NCI-H2196 treated with DMSO at 0.1 percent for 48 hours (cell line): Measurements from ENCODE around the gene STK24.
"Not testable (repeated sequence)": the region's sequence is repeated elsewhere in the genome, so short reads cannot be mapped to it uniquely, and the experiment has no call there.

Experiments
- DNase-seq: peaks from one replicate; lab custom pipeline; 2025; ENCODE audit not compliant: unreplicated experiment; lab: John Stamatoyannopoulos, UW

STK24 gene

DNA sequence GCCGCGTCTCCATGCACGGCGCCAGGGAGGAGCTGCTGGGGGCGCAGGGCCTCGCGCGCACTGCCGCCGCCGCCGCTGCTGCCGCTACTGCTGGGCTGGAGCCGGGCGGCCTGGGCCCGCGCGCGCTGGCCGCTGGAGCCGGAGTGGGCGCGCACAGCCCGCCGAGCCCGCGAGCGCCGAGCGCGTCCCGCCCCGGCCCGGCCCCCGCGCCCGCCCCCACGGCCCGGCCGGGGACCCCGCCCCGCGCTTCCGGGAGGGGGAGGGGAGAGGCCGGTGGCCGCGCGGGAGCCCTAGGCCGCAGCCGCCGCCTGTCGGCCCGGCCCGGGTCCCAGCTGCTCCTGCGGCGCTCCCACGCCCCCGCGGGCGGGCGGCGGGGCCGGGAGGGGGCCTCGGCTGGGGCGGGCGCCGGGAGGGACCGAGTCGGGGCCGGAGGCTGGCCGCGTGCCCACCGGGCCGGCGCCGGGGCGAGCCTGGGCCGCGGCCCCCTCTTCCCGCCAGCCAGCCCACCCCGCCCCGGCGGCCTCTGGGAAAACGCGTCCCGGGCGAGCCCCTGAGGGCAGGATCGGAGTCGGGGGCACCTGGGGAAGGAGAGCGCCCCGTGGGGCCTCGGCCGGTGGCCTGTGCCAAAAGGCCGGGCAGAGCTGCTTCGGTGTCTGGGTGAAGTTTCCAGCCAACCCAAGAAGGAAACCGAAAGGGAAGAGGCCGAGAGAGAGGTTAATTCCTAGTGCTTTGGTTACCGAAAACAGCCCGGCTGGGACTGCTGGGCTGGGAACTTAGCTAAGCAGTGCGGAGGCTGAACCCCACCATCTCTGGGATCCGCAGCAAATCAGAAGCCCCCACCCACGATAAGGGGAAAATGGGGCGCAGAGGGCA lies at the start of gene STK24:
TSS of gene STK24 (minus strand) at position 145 of the 873 bp plus-strand sequence. CDS start 321 bp downstream, outside the sequence.
- no peak for DNase-seq

DNA sequence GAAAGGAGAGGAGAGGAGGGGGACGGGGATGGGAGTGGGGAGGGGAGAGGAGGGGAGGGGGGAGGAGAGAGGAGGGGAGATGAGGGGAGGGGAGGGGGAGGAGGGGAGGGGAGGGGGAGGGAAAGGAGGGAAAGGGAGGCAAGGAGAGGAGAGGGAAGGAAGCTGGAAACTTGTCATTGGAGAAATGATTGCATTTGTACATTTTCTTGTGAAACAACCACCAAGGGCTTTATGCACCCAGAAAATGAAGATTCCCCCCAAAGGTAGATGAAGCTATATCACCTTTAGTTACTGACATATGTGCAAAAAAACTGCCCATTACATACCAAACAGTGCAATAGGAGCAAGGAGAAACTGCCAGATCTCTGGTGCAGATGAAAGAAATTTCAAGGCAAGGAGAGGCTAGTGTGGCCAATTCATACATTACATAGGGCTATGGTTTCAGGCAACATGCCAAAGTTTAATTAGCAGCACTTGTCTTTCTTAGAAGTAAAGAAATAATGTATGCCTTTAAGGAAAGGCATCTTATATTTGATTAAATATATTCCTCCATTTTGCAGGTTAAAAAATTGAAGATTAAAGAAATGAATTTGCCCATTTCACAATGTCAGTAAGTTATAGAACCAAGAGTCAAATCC lies 49.5 kb upstream of the STK24 start:
- no peak for DNase-seq

DNA sequence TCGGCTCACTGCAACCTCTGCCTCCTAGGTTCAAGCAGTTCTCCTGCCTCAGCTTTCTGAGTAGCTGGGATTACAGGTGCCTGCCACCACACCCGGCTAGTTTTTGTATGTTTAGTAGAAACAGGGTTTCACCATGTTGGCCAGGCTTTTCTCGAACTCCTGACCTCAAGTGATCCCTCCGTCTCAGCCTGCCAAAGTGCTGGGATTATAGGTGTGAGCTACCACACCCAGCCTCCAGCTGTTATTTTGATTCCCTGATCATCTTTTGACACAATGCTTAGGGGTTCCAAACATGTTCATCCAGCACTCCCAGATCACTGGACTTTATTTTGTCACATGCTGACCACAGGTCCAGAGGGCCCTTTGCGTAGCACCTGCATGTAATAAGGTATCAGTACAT lies 47.7 kb upstream of the STK24 start:
- DNase-seq = not testable (repeated sequence)

DNA sequence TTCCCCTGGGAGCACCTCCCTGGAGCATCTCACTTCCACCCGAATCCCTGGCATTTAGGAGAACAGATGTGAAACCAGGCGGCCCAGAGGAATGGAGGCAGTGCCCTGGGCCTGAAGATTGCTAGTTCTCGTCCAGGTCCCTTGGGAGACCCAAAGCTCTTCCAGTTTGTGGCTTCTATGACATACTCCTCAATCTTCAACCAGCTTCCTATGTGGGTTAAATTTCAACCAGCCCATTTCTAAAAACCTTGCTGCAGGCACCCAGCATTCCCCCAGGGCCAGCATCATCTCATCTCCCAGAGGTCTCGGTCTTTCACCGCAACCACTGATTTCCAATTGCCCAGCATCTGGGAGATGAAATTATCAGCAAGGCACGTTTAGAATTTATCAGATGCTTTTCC lies 46.0 kb upstream of the STK24 start:
- no peak for DNase-seq

DNA sequence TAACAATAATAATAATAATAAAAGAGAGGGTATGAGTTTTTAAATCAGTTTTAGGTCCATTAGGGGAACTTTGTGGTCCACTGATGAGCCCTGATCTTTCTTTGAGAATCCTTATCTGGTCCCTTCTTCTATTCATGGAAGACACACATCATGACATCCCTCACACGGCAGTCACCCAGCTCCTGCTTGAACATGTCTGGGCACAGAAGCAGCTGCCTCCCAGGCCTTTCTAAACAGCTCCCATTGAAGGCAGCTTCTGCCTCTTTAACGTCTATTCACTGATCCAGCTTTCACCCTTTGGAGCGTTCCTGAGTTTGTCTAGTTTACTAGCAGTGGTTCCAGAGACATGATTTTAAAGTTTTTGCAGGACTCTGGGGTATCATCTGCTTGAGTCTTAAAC lies 42.6 kb upstream of the STK24 start:
- DNase-seq = no peak

DNA sequence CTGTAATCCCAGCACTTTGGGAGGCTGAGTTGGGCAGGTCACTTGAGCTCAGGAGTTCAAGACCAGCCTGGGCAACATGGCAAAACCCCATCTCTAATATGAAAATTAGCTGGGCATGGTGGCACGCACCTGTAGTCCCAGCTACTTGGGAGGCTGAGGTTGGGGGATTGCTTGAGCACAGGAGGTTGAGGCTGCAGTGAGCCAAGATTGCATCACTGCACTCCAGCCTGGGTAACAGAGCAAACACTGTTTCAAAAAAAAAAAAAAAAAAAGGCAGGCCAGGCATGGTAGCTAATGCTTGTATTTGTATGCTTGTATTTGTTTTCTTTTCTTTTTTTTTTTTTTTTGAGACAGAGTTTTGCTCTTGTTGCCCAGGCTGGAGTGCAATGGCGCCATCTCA lies 38.7 kb upstream of the STK24 start:
- DNase-seq = not testable (repeated sequence)

DNA sequence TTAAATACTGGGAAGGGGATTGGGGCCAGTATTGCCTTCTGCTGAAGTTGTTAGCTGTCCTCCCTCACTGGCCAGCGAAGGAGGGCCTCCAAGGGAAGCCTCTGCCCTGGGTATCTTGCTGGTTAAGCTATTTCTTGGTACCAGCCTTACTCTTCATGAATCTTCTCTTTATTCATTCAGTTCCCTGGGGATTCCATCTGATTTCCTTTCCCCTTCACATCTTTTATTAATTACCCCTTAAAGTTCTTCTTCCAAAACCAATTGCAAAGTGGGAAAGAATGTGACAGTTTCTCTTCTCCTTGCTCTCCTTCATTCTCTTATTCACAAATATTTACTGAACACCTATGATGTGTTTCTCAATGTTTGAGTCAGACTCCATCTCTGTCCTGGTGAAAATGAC lies 36.7 kb upstream of the STK24 start:
- no peak for DNase-seq

DNA sequence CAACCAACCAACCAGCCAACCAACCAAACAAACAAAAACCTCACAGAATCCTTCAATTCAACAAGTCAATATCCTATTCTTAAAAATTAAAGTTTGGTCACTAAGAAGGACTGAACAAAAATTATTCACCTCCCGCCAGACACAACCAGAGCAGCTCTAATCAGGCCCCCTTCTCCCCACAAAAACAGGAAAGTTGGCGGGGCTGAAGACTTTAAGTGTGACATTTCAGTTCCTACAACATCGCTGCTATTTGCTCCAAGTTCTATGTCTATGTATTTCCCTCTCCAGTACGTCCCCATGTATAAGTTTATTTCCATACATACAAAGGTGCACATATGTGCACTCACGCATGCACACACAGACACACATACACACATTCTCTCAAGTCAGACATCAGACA lies 32.8 kb upstream of the STK24 start:
- DNase-seq = no peak

DNA sequence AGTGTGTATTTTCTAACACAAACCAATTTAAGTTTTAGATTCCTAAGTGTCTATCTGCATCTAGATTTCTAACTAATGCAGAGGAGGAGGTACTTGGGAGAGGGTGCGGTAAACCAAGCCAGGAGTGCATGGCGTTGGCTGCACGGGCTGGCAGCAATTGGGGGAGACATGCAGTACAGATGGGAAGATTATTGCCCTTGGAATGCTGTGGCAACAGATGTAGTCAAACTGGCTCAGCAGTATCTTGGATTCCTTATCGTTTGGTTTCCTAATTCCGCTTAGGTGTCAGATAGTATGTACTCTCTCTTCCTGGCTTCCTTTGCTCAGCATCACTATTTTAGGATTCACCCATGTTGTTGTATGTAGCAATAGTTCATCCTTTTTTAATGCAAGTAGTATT lies 29.4 kb upstream of the STK24 start:
- DNase-seq = no peak

DNA sequence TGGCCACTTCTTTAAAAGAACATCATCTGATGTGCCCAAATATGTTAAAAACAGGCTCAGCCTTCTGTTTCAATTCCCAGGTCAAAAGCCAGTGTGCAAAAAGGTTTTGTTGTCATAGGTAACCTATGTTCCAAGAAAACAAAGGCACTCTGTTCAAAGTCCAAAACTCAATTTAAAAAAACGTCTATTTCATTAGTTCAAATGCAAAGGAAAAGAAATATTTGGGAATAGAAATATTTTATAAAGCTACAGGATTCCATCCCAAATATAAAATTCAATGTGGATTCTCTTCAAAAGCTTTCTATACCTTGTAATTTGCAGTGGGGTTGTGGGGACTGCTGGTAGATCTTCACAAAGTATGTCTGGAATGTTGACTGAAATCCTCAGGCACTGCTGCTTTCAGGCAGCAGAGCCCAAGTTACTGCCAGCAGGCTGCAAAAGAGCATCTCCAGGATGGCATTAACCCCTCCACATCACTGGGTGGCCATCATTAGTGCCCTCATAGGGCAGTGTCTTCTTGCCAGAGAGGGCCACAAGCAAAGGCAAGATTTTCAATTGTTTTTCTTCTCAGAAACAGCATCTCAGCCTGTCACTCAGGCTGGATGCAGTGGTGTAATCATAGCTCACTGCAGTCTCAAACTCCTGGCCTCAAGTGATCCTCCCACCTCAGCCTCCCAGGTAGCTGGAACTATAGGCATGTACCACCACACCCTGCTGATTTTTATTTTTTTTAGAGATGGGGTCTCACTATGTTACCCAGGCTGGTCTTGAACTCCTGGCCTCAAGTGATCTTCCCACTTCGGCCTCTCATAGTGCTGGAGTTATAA lies 22.8 kb upstream of the STK24 start:
- no peak for DNase-seq

DNA sequence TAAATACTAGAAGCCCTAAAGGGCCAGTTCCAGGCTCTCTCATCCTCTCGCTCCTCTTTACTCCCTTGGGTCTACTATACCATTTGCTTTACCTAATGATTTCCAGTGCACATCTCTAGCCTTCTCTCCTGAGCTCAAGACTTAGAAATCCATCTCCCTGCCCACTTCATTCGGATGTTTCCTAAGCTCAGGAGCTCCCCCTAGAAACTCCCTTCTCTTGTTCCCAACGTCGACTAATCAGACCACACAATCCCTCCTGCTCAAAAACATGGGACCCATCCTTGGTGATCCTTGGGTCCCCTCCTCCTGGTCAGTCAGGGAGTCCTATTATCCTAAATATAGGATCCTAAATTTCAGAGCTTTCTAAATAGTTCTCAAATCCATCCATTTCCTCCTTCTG lies 21.1 kb upstream of the STK24 start:
- no peak for DNase-seq

DNA sequence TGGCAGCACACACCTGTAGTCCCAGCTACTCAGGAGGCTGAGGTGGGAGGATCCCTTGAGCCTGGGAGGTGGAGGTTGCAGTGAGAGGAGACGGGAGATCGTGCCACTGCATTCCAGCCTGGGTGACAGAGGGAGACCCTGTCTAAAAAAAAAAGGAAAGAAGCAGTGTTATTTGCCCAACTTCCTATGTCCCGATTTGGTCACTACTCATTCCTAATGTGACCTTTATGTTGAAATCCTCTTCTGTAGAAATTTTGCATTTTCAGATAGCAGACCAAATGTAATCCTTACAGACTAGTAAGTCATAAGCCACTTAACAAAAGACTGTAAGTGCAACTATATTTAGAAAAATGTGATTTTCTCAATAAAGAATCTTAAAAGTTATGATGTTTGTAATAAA lies 18.2 kb upstream of the STK24 start:
- no peak for DNase-seq

DNA sequence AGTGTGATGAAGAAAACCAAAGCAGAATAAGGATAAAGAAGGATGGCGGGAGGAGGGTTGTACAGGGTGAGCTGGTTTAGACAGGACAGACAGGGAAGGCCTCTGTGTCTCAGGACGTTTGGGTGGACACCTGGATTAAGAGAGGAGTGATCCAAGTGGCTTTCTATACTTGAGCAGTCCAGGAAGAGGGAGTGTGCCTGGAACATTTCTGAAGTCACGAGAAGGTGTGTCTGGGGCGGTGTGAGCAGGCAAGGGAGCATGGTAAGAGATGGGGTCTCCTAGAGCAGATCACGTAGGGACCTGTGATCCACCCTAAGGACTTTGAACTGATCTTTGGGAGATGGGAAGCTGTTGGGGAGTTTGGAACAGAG lies 15.4 kb upstream of the STK24 start:
- DNase-seq = no peak

DNA sequence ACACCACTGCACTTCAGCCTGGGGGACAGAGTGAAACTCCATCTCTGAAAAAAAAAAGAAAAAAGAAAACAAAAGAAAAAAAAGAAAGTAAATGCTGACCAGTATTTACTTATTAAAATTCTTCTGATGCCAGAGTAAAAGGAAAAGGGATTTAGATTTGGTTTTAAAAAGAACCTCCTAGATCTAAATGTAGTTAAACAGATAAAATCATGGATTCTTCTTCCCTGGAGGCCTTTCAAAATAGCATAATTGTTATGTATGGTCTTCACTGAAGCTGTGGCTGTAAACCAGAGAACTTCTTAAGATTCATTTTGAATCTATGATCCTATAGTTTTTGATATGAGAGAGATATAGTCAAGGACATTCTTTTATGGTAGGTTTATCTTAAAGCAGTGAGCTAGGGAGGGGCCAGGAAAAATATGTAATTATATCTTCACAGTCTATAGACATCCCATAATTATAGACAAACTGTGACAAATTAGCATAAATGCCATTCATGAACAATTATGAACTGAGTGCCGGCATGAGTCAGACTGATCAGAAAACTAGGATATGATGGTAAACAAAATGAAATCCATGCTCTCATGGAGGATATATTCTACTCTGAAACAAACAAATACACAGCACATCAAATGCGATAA lies 14.9 kb upstream of the STK24 start:
- no peak for DNase-seq

DNA sequence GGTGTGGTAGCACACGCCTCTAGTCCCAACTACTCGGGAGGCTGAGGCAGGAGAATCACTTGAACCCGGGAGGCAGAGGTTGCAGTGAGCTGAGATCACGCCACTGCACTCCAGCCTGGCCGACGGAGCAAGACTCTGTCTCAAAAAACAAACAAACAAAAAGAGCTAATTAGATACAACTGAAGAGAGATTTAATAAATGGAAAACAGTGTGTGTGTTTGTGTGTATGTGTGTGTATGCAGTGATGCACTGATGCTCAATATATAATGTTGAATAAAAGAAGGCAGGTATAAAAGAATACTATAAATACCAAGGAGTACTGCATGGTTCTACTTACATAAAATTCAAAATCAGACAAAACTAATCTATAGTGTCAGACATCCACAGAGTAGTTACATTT lies 13.6 kb upstream of the STK24 start:
- DNase-seq = not testable (repeated sequence)

DNA sequence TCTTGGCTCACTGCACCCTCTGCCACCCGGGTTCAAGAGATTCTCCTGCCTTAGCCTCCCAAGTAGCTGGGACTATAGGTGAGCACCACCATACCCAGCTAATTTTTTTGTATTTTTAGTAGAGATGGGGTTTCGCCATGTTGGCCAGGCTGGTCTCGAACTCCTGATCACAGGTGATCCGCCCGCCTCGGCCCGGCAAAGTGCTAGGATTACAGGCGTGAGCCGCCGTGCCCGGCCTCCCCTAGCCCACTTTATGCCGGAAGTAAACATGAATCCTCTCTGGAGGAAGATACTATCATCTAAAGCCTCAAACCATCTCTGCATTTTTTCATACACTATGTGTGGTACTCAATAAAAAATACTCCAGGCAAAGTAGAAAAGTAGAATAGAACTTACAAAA lies 12.6 kb upstream of the STK24 start:
- not testable (repeated sequence) for DNase-seq

DNA sequence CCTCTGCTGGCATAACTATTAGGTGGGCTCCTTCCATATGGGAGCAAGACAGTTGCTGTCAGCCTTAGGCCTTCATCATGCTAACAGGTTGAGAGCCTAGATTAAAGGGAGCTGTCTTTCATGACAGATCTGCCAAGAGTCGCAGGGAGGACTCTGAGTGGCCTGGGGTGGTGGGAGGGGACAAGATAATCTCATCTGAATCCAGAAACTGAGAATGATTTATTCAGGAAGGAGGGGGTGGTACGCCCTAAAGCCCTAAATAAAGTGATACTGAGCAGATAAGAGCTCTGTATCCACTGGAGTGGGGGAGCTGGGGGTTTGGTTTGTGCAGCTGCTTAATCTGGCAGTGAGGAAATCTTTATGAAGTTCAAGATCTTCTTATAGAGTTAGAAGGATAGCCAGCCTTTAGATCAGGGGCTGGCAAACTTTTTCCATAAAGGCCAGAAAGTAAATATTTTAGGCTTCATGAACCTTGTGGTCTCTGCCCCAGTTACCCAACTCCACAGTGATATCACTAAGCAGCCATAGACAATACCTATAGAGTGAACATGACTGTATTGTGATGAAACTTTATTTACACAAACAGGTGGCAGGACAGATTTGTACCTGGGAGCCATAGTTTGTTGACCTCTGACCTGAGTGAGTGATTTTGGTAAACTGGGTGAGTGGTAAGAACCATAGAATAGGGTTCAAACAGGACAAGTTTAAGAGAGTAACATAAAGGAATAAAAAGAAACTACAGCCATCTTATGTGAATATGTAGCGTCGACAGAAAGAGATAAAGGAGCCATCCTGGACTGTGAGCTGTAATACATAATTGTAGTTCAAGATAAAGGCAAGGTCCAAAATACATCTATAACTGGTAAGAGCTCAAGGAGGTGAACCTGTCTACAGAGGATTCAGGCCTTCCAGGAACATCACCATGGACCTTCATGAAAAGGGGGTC lies 9.8 kb upstream of the STK24 start:
- no peak for DNase-seq

DNA sequence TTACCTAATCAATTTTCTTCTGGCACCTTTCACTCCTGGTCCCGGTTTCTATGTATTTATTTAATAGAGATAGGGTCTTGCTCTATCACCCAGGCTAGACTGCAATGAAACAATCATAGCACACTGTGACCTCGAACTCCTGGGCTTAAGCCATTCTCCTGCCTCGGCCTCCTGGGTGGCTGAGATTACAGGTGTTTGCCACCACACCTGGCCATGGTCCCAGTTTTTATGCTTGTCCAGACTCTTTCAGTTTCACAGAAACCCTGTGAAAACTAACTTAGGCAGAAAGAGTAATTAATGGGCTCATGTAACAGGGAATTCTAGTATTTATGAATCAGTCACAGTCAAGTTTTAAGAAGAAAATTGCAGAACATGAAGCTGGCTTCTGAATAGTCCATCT lies 9.0 kb upstream of the STK24 start:
- no peak for DNase-seq

DNA sequence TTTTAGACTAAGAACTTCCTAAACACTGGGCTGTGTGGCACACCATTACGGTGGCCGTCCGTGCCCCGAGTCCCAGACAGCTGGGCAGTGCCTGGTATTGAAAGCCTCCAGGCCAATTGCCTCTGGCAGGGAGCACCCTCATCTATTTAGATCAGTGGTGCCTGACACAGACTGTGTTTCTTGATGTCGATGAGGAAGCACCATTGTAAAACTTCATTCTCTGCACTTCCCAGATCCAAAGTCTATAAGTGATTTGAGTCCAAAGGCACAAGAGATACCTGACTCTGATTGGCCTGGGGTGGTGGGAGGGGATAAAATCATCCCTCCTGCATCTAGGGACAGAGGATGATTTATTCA lies 8.5 kb upstream of the STK24 start:
- DNase-seq = no peak

DNA sequence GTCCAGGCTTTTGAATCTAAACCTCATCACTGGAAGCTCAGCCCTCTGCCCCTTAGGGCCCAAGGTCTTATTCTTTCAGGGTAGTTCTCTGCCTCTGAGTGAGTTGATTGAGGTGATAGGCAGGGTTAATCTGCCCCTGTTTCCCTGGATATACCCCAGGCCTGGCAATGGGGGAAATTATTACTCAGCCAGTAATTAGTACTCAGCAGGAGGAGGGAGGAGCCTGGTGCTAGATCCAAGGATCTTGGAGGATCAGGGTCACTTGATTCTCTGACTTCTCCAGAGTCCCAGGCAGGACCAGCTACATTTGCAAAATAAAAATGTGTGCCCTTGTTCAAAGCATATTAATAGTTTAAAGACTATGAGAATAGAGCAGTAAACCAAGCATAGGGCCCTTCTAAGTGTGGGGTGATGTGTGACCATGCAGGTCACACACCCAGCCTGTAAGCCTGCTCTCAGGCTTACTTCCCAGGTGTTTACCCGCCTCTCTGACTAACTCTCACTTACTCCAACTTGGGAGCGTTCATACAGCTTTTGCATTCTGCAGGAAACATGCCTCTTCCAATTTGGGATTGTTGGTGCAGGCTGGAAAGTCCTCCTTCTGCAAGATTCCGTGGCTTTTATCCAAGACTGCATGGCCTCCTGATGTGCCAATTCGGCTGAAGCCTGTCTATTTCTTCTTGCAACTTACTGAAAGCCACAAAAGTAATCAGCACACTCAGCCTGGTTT lies 7.9 kb upstream of the STK24 start:
- no peak for DNase-seq
